ENCODE measurements around the gene PPP2R5A. TPM values are rescaled to one million over a fixed set of nuclear protein-coding genes. Genes with fewer than 3 reads are reported as not detected.

PPP2R5A gene
- total and polyA plus RNA-seq, 2 of the 13 experiments (the other 11 are each of a cell fraction or from before 2014, with no cell fraction given) = 22.0 to 31.4 TPM

DNA sequence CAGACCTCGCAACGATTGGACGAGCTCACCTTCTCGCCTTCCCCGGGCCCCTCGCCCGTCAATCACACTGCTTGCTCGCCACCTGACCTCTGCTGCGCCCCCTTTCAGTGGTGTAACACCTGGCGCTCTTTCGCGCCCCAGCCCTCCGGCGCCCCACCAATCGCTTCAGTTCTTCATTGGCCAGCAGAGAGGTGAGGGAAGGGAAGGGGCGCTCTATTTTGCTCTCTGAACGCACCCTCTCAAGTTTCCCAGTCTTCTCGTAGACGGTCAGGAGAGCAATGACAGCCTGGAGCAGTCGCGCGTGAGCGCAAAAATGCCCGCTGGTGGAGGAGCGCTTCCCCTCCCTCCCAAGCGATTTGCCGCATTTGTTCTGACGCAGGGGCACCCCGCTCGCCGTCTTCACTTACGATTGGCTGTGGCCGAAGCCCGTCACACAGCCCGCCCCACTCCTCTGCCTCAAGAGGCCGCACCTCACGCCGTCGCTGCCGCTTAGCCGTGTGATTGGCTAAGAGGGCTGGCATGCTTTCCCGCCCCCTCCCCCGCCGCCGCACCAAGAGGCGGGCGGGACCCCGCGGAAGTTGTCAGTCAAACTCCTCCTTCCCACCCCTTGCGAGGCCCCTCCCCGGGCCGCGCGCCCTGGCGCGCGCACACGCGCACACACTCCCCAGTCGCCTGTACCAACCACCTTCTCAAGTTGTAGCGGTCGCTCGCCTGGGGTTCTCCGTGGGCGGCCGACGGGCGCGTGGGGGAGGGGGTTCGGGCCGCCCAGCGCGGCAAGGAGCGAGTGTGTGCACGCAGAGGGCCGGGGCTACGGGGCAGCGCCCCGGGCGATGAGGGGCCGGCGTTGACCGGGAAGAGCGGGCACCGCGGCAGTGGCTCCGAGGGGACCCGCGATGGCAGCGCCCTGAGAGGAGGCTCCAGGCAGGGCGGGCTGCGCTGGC, at the start of gene PPP2R5A (continued):
- TF ChIP-seq, protein P1, sequence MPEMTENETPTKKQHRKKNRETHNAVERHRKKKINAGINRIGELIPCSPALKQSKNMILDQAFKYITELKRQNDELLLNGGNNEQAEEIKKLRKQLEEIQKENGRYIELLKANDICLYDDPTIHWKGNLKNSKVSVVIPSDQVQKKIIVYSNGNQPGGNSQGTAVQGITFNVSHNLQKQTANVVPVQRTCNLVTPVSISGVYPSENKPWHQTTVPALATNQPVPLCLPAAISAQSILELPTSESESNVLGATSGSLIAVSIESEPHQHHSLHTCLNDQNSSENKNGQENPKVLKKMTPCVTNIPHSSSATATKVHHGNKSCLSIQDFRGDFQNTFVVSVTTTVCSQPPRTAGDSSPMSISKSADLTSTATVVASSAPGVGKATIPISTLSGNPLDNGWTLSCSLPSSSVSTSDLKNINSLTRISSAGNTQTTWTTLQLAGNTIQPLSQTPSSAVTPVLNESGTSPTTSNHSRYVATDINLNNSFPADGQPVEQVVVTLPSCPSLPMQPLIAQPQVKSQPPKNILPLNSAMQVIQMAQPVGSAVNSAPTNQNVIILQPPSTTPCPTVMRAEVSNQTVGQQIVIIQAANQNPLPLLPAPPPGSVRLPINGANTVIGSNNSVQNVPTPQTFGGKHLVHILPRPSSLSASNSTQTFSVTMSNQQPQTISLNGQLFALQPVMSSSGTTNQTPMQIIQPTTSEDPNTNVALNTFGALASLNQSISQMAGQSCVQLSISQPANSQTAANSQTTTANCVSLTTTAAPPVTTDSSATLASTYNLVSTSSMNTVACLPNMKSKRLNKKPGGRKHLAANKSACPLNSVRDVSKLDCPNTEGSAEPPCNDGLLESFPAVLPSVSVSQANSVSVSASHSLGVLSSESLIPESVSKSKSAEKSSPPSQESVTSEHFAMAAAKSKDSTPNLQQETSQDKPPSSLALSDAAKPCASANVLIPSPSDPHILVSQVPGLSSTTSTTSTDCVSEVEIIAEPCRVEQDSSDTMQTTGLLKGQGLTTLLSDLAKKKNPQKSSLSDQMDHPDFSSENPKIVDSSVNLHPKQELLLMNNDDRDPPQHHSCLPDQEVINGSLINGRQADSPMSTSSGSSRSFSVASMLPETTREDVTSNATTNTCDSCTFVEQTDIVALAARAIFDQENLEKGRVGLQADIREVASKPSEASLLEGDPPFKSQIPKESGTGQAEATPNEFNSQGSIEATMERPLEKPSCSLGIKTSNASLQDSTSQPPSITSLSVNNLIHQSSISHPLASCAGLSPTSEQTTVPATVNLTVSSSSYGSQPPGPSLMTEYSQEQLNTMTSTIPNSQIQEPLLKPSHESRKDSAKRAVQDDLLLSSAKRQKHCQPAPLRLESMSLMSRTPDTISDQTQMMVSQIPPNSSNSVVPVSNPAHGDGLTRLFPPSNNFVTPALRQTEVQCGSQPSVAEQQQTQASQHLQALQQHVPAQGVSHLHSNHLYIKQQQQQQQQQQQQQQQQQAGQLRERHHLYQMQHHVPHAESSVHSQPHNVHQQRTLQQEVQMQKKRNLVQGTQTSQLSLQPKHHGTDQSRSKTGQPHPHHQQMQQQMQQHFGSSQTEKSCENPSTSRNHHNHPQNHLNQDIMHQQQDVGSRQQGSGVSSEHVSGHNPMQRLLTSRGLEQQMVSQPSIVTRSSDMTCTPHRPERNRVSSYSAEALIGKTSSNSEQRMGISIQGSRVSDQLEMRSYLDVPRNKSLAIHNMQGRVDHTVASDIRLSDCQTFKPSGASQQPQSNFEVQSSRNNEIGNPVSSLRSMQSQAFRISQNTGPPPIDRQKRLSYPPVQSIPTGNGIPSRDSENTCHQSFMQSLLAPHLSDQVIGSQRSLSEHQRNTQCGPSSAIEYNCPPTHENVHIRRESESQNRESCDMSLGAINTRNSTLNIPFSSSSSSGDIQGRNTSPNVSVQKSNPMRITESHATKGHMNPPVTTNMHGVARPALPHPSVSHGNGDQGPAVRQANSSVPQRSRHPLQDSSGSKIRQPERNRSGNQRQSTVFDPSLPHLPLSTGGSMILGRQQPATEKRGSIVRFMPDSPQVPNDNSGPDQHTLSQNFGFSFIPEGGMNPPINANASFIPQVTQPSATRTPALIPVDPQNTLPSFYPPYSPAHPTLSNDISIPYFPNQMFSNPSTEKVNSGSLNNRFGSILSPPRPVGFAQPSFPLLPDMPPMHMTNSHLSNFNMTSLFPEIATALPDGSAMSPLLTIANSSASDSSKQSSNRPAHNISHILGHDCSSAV (CRISPR knock-in tag; IDR thresholded peaks at IDR 0.05; ENCODE audit: borderline replicate concordance) = no peak
- TF ChIP-seq MIER3 (CRISPR knock-in tag; IDR thresholded peaks at IDR 0.05; ENCODE audit: borderline replicate concordance) = peak; percentile 48; the same call in 1 of the 2 replicates
- TF ChIP-seq, protein P2, sequence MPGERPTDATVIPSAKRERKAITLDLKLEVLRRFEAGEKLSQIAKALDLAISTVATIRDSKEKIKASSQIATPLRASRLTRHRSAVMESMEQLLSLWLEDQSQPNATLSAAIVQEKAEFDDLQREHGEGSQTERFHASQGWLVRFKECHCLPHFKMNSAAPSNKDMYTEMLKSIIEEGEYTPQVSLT (CRISPR knock-in tag; IDR thresholded peaks at IDR 0.05; ENCODE audit: borderline replicate concordance, low read depth) = no peak
- TF ChIP-seq HDAC1 (CRISPR knock-in tag; IDR thresholded peaks at IDR 0.05) = peak; percentile 92
- no peak for TF ChIP-seq CC2D1A (CRISPR knock-in tag; IDR thresholded peaks at IDR 0.05)
- TF ChIP-seq, protein P3, sequence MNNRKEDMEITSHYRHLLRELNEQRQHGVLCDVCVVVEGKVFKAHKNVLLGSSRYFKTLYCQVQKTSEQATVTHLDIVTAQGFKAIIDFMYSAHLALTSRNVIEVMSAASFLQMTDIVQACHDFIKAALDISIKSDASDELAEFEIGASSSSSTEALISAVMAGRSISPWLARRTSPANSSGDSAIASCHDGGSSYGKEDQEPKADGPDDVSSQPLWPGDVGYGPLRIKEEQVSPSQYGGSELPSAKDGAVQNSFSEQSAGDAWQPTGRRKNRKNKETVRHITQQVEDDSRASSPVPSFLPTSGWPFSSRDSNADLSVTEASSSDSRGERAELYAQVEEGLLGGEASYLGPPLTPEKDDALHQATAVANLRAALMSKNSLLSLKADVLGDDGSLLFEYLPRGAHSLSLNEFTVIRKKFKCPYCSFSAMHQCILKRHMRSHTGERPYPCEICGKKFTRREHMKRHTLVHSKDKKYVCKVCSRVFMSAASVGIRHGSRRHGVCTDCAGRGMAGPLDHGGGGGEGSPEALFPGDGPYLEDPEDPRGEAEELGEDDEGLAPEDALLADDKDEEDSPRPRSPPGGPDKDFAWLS (CRISPR knock-in tag; IDR thresholded peaks at IDR 0.05; ENCODE audit: borderline replicate concordance) = peak; percentile 86; the same call in 1 of the 2 replicates
- TF ChIP-seq, protein P4, sequence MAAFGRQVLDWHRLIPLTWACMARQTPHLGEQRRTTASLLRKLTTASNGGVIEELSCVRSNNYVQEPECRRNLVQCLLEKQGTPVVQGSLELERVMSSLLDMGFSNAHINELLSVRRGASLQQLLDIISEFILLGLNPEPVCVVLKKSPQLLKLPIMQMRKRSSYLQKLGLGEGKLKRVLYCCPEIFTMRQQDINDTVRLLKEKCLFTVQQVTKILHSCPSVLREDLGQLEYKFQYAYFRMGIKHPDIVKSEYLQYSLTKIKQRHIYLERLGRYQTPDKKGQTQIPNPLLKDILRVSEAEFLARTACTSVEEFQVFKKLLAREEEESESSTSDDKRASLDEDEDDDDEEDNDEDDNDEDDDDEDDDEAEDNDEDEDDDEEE (CRISPR knock-in tag; IDR thresholded peaks at IDR 0.05) = no peak; the same call in none of the 2 replicates
- TF ChIP-seq ELF3 (CRISPR knock-in tag; IDR thresholded peaks at IDR 0.05) = no peak; the same call in none of the 2 replicates
- TF ChIP-seq NR2C2 (CRISPR knock-in tag; IDR thresholded peaks at IDR 0.05; ENCODE audit: borderline replicate concordance) = peak; percentile 61
- TF ChIP-seq ZNF543 (CRISPR knock-in tag; IDR thresholded peaks at IDR 0.05) = 0 out of 2 replicates have a peak, but pooled peaks have one; percentile 17
- TF ChIP-seq ZNF567 (CRISPR knock-in tag; IDR thresholded peaks at IDR 0.05; ENCODE audit: borderline replicate concordance) = no peak
- TF ChIP-seq ZBTB20 (CRISPR knock-in tag; IDR thresholded peaks at IDR 0.05; ENCODE audit: borderline replicate concordance, low read depth) = peak; percentile 65
- TF ChIP-seq, protein P5, sequence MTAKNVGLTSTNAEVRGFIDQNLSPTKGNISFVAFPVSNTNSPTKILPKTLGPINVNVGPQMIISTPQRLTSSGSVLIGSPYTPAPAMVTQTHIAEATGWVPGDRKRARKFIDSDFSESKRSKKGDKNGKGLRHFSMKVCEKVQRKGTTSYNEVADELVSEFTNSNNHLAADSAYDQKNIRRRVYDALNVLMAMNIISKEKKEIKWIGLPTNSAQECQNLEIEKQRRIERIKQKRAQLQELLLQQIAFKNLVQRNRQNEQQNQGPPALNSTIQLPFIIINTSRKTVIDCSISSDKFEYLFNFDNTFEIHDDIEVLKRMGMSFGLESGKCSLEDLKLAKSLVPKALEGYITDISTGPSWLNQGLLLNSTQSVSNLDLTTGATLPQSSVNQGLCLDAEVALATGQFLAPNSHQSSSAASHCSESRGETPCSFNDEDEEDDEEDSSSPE (CRISPR knock-in tag; IDR thresholded peaks at IDR 0.05) = peak; percentile 69
- TF ChIP-seq HOXD1 (CRISPR knock-in tag; IDR thresholded peaks at IDR 0.05) = no peak

Data from HepG2 (cell line).